Measurements from ENCODE around the gene PKP3. TPM values are rescaled to one million over a fixed set of nuclear protein-coding genes. Genes with fewer than 3 reads are reported as not detected.

The PKP3 gene
- total and polyA plus RNA-seq, 12 donors = 0.13 to 3.0 (median 0.72) TPM

- Histone ChIP-seq H3K9me3 (no peaks in the 10 kb centered on the region), H3K27ac (no peak overlapping the region), H3K4me3 (no peak overlapping the region), H3K36me3 (no peaks in the 10 kb centered on the region), H3K27me3 (peaks cover 0 to 46% (median 23%) of the 10 kb centered on the region in 7 donors), H3K4me1 (peaks cover 0 to 9% (median 8%) of the 10 kb centered on the region in 9 donors)
- ATAC-seq (peak in 1 of 8 donors; percentile 5), DNase-seq (peak in 1 of 2 donors; percentile 8)
- intact Hi-C loops (cut with DNase I) = loop anchor here in 1 of 10 donors (5.0 to 10.0 kb wide), 2 partner anchors 118 to 1469 kb away; no protein-coding TSS in a partner anchor
- TF ChIP-seq CTCF (IDR thresholded peaks at IDR 0.05) = no peak
- WGBS, 2 donors = 86% methylated on average over 38 to 41 of the region's 41 CpGs
Measured at GRCh38 chr11:372809-373715, 20.9 kb upstream of the PKP3 start.

- Histone ChIP-seq H3K4me3 (no peak overlapping the region), H3K27me3 (peaks cover 0 to 45% (median 19%) of the 10 kb centered on the region in 7 donors), H3K36me3 (no peaks in the 10 kb centered on the region), H3K4me1 (peaks cover 0 to under 1% (median 0%) of the 10 kb centered on the region in 9 donors), H3K27ac (no peak overlapping the region), H3K9me3 (no peaks in the 10 kb centered on the region)
- intact Hi-C loops (cut with DNase I) = loop anchor here in 1 of 10 donors (5.0 to 10.0 kb wide), 2 partner anchors 119 to 1468 kb away; no protein-coding TSS in a partner anchor
- TF ChIP-seq CTCF (IDR thresholded peaks at IDR 0.05) = no peak
- ATAC-seq (no peak), DNase-seq (peak in 1 of 2 donors; percentile 10)
- WGBS, 2 donors = 82 to 87% methylated on average over 23 of the region's 23 CpGs
Measured at GRCh38 chr11:373716-374551, 20.1 kb upstream of the PKP3 start.

- peaks cover 0 to 54% (median 17%) of the 10 kb centered on the region in 7 donors for H3K27me3 ChIP-seq
- TF ChIP-seq CTCF (IDR thresholded peaks at IDR 0.05) = no peak
- H3K36me3 ChIP-seq = no peaks in the 10 kb centered on the region
- no peak overlapping the region for H3K4me3 ChIP-seq
- no peaks in the 10 kb centered on the region for H3K9me3 ChIP-seq
- H3K4me1 ChIP-seq = no peaks in the 10 kb centered on the region
- DNase-seq (peak in 1 of 2 donors; percentile 8), ATAC-seq (no peak)
- 92 to 93% methylated on average over 36 to 41 of the region's 41 CpGs for WGBS, 2 donors
- H3K27ac ChIP-seq = no peak overlapping the region
- intact Hi-C loops (cut with DNase I) = loop anchor here in 1 of 10 donors (10.0 kb wide), 1 partner anchor 121 kb away; no protein-coding TSS in a partner anchor
Measured at GRCh38 chr11:375065-376025, 18.7 kb upstream of the PKP3 start.

All from heart right ventricle (tissue), 16 donors.